ENCODE data around the gene NDUFV1. TPM values are rescaled to one million over a fixed set of nuclear protein-coding genes. Genes with fewer than 3 reads are reported as not detected.
"Not testable (repeated sequence)": the region's sequence is repeated elsewhere in the genome, so short reads cannot be mapped to it uniquely, and the experiment has no call there.

Gene NDUFV1
- total and polyA plus RNA-seq, 7 donors, result 152 to 286 (median 217) TPM

GRCh38 chr11:67633758-67634365, 27.1 kb downstream of the NDUFV1 start:
- Histone ChIP-seq H3K36me3 (no peaks in the 10 kb centered on the region), H3K9me3 (no peaks in the 10 kb centered on the region), H3K27me3 (peaks cover 0 to 5% (median 0%) of the 10 kb centered on the region in 3 donors), H3K27ac (no peak overlapping the region), H3K4me1 (peaks cover 0 to 21% (median 15%) of the 10 kb centered on the region in 4 donors), H3K4me3 (no peak overlapping the region)
- DNase-seq, result peak; percentile 54
- no peak for TF ChIP-seq POLR2A (IDR thresholded peaks at IDR 0.05)
- TF ChIP-seq EP300 (IDR thresholded peaks at IDR 0.05), result no peak
- no peak for TF ChIP-seq CTCF (IDR thresholded peaks at IDR 0.05)
- no peak for TF ChIP-seq POLR2AphosphoS5 (IDR thresholded peaks at IDR 0.05)
- WGBS, 2 donors, result 70 to 83% methylated on average over 22 of the region's 22 CpGs
- intact Hi-C loops (cut with DNase I), result no loop called here

GRCh38 chr11:67634366-67635230, 27.9 kb downstream of the NDUFV1 start:
- DNase-seq, result peak; percentile 54
- Histone ChIP-seq H3K4me3 (no peak overlapping the region), H3K9me3 (no peaks in the 10 kb centered on the region), H3K27me3 (peaks cover 0 to 5% (median 0%) of the 10 kb centered on the region in 3 donors), H3K4me1 (peaks cover 0 to 14% (median 8%) of the 10 kb centered on the region in 4 donors), H3K36me3 (no peaks in the 10 kb centered on the region), H3K27ac (no peak overlapping the region)
- WGBS, 2 donors, result 49 to 77% methylated on average over 20 of the region's 20 CpGs
- intact Hi-C loops (cut with DNase I), result no loop called here
- TF ChIP-seq POLR2AphosphoS5 (IDR thresholded peaks at IDR 0.05) (no peak), POLR2A (IDR thresholded peaks at IDR 0.05) (no peak), EP300 (IDR thresholded peaks at IDR 0.05) (no peak), CTCF (IDR thresholded peaks at IDR 0.05) (no peak)

GRCh38 chr11:67635231-67635521, 28.4 kb downstream of the NDUFV1 start:
- intact Hi-C loops (cut with DNase I), result no loop called here
- no peak for DNase-seq
- Histone ChIP-seq H3K27ac (no peak overlapping the region), H3K4me3 (no peak overlapping the region), H3K27me3 (peaks cover 0 to 9% (median 0%) of the 10 kb centered on the region in 3 donors), H3K36me3 (no peaks in the 10 kb centered on the region), H3K4me1 (peaks cover 0 to 11% (median 8%) of the 10 kb centered on the region in 4 donors), H3K9me3 (no peaks in the 10 kb centered on the region)
- 76 to 82% methylated on average over 4 of the region's 4 CpGs for whole genome bisulfite sequencing, 2 donors
- TF ChIP-seq EP300 (IDR thresholded peaks at IDR 0.05) (no peak), POLR2AphosphoS5 (IDR thresholded peaks at IDR 0.05) (no peak)

- TF ChIP-seq CTCF (IDR thresholded peaks at IDR 0.05) (no peak), POLR2A (IDR thresholded peaks at IDR 0.05) (no peak), EP300 (IDR thresholded peaks at IDR 0.05) (no peak)
- Histone ChIP-seq H3K27me3 (peaks cover 0 to 9% (median 0%) of the 10 kb centered on the region in 3 donors), H3K9me3 (no peaks in the 10 kb centered on the region), H3K27ac (no peak overlapping the region), H3K4me3 (no peak overlapping the region), H3K36me3 (no peaks in the 10 kb centered on the region), H3K4me1 (no peaks in the 10 kb centered on the region)
- intact Hi-C loops (cut with DNase I), result no loop called here
- peak; percentile 13 for DNase-seq
- 81 to 82% methylated on average over 6 of the region's 6 CpGs for WGBS, 2 donors
Observed at GRCh38 chr11:67636962-67637361, 30.2 kb downstream of the NDUFV1 start.

GRCh38 chr11:67637441-67637840, 30.7 kb downstream of the NDUFV1 start:
- H3K36me3 ChIP-seq; intact Hi-C loops (cut with DNase I); H3K27me3 ChIP-seq; H3K4me1 ChIP-seq; H3K27ac ChIP-seq; H3K4me3 ChIP-seq; H3K9me3 ChIP-seq: not testable (repeated sequence)
- peak; percentile 10 for DNase-seq
- WGBS, 2 donors, result 56 to 81% methylated on average over 3 of the region's 3 CpGs

Measured in sigmoid colon (tissue), 7 donors.